WTC11 (cell line): ENCODE data around the gene CLEC2A. TPM values are rescaled to one million over a fixed set of nuclear protein-coding genes. Genes with fewer than 3 reads are reported as not detected.
"Not testable (repeated sequence)": the region's sequence is repeated elsewhere in the genome, so short reads cannot be mapped to it uniquely, and the experiment has no call there.

Experiments
- ATAC-seq: fragments of 200-7000 bp; cut with Tn5 transposase; 2 replicates; pipeline ENCODE4 v1.10.0; 2021; ENCODE audit warnings: mild to moderate bottlenecking, moderate library complexity
- CTCF ChIA-PET: fragments of 300-600 bp; sonication (Branson Sonifier 250); formaldehyde crosslinking; loops from one replicate; lab custom pipeline; 2021; ENCODE audit warnings: antibody characterized with exemption; lab: Charles Lee
- POLR2A ChIA-PET: fragments of 350-600 bp; sonication (Branson Sonifier 250); formaldehyde crosslinking; loops from one replicate; lab custom pipeline; 2021; ENCODE audit warnings: antibody characterized with exemption; lab: Charles Lee
- DNase-seq: peaks from one replicate; pipeline ENCODE4 v3.0.0; 2021; ENCODE audit warnings: low spot score
- H3K27ac Mint-ChIP-seq: 2 replicates; pipeline ENCODE4 v1.8.0; 2021; ENCODE audit warnings: mixed read lengths
- H3K27me3 Mint-ChIP-seq: 2 replicates; pipeline ENCODE4 v1.8.0; 2021; ENCODE audit warnings: low read depth, mild to moderate bottlenecking, moderate library complexity, mixed read lengths
- H3K36me3 Mint-ChIP-seq: 2 replicates; pipeline ENCODE4 v1.8.0; 2021; ENCODE audit warnings: mixed read lengths
- H3K4me1 Mint-ChIP-seq: 2 replicates; pipeline ENCODE4 v1.8.0; 2022; ENCODE audit warnings: mixed read lengths
- H3K4me3 Mint-ChIP-seq: 2 replicates; pipeline ENCODE4 v1.8.0; 2021; ENCODE audit warnings: mild to moderate bottlenecking, moderate library complexity, mixed read lengths
- H3K9me3 Mint-ChIP-seq: 2 replicates; pipeline ENCODE4 v1.8.0; 2021; ENCODE audit warnings: mixed read lengths
- ATF1 ChIP-seq: sonication (generic); formaldehyde crosslinking; IDR thresholded peaks from 2 replicates; pipeline ENCODE4 v1.8.1; 2023; ENCODE audit warnings: mild to moderate bottlenecking, moderate library complexity, missing genetic modification reagents
- HMGA2 ChIP-seq: fragments of 250-450 bp; sonication (Bioruptor Pico); IDR thresholded peaks from 2 replicates; pipeline ENCODE4 v1.4.0; 2021; ENCODE audit warnings: mild to moderate bottlenecking, moderate library complexity
- NFATC4 ChIP-seq: fragments of 250-450 bp; sonication (Bioruptor Pico); IDR thresholded peaks from 2 replicates; pipeline ENCODE4 v1.9.0; 2021; ENCODE audit warnings: mild to moderate bottlenecking
- NR1H2 ChIP-seq: sonication (generic); formaldehyde crosslinking; IDR thresholded peaks from 2 replicates; pipeline ENCODE4 v1.9.0; 2021; ENCODE audit warnings: mild to moderate bottlenecking, moderate library complexity, missing genetic modification reagents
- SMAD4 ChIP-seq: sonication (generic); formaldehyde crosslinking; IDR thresholded peaks from 2 replicates; pipeline ENCODE4 v1.8.0; 2022; ENCODE audit warnings: mild to moderate bottlenecking, missing genetic modification reagents
- ZNF121 ChIP-seq: sonication (generic); formaldehyde crosslinking; IDR thresholded peaks from 2 replicates; pipeline ENCODE4 v1.8.0; 2023; ENCODE audit warnings: missing genetic modification reagents
- total RNA-seq: library from RNA; stranded (reverse); gene quantifications from 3 replicates; pipeline ENCODE4 v1.2.3, GENCODE V29; 2021
- TF ChIP-seq, protein P1 (sequence below): sonication (generic); formaldehyde crosslinking; IDR thresholded peaks from 2 replicates; pipeline ENCODE4 v1.8.1; 2022; ENCODE audit warnings: low read depth, mild to moderate bottlenecking, moderate library complexity, missing genetic modification reagents, borderline replicate concordance
- TF ChIP-seq, protein P2 (sequence below): sonication (generic); formaldehyde crosslinking; IDR thresholded peaks from 2 replicates; pipeline ENCODE4 v1.8.0; 2022; ENCODE audit warnings: mild to moderate bottlenecking, missing genetic modification reagents
- TF ChIP-seq, protein P3 (sequence below): fragments of 250-450 bp; sonication (Bioruptor Pico); conservative IDR thresholded peaks from 2 replicates; pipeline ENCODE4 v1.9.0; 2021; ENCODE audit warnings: mild to moderate bottlenecking
- TF ChIP-seq, protein P4 (sequence below): fragments of 250-450 bp; sonication (Bioruptor Pico); IDR thresholded peaks from 2 replicates; pipeline ENCODE4 v2.1.2; 2022; ENCODE audit warnings: mild to moderate bottlenecking, moderate library complexity
- TF ChIP-seq, protein P5 (sequence below): sonication (generic); formaldehyde crosslinking; IDR thresholded peaks from 2 replicates; pipeline ENCODE4 v1.8.1; 2023; ENCODE audit warnings: mild to moderate bottlenecking, missing genetic modification reagents, borderline replicate concordance
- TF ChIP-seq, protein P6 (sequence below): sonication (generic); formaldehyde crosslinking; IDR thresholded peaks from 2 replicates; pipeline ENCODE4 v1.8.1; 2023; ENCODE audit warnings: mild to moderate bottlenecking, missing genetic modification reagents
- TF ChIP-seq, protein P7 (sequence below): sonication (generic); formaldehyde crosslinking; IDR thresholded peaks from 2 replicates; pipeline ENCODE4 v1.8.0; 2023; ENCODE audit warnings: missing genetic modification reagents
- TF ChIP-seq, protein P8 (sequence below): sonication (generic); formaldehyde crosslinking; IDR thresholded peaks from 2 replicates; pipeline ENCODE4 v1.8.1; 2022; ENCODE audit warnings: missing genetic modification reagents, borderline replicate concordance

The CLEC2A gene
- total RNA-seq, 1 experiment from 2014 or later, result 3.5 TPM

DNA sequence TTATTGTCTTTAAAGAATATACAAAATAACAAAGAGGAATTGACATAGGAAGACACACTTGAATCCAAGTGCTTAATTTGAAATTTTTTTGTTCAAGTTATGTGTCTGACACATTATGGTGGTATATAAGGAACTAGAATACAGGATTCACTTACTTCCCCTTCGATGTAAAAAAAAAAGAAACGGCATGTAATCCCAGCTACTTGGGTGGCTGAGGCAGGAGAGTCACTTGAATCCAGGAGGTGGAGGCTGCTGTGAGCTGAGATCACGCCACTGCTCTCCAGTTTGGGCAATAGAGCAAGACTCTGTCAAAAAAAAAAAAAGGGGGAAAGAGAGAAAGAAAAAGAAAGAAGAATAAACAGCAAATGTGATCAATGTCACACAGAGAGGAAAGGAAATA, 48.0 kb upstream of the CLEC2A start (continued):
- TF ChIP-seq, protein P1, sequence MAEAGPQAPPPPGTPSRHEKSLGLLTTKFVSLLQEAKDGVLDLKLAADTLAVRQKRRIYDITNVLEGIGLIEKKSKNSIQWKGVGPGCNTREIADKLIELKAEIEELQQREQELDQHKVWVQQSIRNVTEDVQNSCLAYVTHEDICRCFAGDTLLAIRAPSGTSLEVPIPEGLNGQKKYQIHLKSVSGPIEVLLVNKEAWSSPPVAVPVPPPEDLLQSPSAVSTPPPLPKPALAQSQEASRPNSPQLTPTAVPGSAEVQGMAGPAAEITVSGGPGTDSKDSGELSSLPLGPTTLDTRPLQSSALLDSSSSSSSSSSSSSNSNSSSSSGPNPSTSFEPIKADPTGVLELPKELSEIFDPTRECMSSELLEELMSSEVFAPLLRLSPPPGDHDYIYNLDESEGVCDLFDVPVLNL (CRISPR knock-in tag), result no peak

DNA sequence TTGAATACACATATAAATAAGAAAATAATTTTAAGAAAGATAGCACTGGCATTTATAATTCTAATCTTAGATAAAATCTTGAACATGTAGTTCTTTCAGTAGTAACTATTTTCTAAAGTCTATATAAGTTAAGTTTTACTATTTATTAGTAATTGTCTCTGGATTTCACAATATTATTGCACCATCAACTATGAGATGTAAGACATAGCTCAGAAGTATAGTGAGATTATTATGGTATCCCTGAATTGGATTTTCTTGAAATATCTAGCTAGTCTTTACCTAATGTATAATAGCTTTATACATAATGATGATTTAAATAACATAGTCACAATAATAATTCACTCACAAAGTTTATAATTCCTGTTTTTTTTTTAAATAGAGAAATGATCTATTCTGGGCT, 45.7 kb upstream of the CLEC2A start:
- H3K4me1 Mint-ChIP-seq, result peaks cover 9% of the 10 kb centered on the region
- ATAC-seq, result no peak
- H3K4me3 Mint-ChIP-seq, result no peak overlapping the region
- CTCF ChIA-PET, result no interaction called here
- peaks cover 29% of the 10 kb centered on the region for H3K36me3 Mint-ChIP-seq
- H3K27me3 Mint-ChIP-seq, result peaks cover 5% of the 10 kb centered on the region; the same call in 1 of the 2 replicates
- TF ChIP-seq ZNF121 (CRISPR knock-in tag) (no peak), NFATC4 (CRISPR knock-in tag) (no peak), HMGA2 (CRISPR knock-in tag) (no peak)
- TF ChIP-seq, protein P2, sequence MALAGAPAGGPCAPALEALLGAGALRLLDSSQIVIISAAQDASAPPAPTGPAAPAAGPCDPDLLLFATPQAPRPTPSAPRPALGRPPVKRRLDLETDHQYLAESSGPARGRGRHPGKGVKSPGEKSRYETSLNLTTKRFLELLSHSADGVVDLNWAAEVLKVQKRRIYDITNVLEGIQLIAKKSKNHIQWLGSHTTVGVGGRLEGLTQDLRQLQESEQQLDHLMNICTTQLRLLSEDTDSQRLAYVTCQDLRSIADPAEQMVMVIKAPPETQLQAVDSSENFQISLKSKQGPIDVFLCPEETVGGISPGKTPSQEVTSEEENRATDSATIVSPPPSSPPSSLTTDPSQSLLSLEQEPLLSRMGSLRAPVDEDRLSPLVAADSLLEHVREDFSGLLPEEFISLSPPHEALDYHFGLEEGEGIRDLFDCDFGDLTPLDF, result no peak
- TF ChIP-seq, protein P3, sequence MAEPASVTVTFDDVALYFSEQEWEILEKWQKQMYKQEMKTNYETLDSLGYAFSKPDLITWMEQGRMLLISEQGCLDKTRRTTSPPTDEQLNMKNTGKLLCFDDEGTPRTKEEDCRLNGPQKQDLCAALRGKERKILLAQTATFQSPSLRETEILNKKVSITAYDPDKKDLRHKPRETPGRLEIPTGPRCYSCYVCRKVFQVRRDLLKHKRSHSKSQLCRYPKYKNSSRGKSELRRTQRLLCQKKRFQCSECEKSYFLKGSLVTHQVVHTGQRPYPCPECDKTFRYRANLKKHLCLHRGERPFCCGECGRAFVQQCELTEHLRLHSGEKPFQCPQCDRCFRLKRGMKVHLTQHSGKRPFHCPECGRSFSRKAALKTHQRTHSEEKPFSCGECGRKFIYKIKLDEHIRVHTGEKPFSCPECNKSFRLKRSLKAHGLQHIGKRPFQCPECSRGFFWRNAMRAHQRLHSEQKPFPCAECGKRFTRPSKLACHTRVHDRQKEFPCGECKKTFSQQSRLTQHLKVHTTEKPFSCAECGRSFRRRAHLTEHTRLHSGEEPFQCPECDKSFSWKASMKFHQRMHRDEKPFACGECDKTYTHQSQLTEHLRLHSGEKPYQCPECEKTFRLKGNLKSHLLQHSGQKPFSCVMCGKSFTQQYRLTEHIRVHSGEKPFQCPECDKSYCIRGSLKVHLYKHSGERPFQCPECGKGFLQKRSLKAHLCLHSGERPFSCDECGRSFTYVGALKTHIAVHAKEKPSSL (CRISPR knock-in tag), result no peak
- TF ChIP-seq, protein P4, sequence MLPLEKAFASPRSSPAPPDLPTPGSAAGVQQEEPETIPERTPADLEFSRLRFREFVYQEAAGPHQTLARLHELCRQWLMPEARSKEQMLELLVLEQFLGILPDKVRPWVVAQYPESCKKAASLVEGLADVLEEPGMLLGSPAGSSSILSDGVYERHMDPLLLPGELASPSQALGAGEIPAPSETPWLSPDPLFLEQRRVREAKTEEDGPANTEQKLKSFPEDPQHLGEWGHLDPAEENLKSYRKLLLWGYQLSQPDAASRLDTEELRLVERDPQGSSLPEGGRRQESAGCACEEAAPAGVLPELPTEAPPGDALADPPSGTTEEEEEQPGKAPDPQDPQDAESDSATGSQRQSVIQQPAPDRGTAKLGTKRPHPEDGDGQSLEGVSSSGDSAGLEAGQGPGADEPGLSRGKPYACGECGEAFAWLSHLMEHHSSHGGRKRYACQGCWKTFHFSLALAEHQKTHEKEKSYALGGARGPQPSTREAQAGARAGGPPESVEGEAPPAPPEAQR (CRISPR knock-in tag), result no peak
- TF ChIP-seq, protein P5, sequence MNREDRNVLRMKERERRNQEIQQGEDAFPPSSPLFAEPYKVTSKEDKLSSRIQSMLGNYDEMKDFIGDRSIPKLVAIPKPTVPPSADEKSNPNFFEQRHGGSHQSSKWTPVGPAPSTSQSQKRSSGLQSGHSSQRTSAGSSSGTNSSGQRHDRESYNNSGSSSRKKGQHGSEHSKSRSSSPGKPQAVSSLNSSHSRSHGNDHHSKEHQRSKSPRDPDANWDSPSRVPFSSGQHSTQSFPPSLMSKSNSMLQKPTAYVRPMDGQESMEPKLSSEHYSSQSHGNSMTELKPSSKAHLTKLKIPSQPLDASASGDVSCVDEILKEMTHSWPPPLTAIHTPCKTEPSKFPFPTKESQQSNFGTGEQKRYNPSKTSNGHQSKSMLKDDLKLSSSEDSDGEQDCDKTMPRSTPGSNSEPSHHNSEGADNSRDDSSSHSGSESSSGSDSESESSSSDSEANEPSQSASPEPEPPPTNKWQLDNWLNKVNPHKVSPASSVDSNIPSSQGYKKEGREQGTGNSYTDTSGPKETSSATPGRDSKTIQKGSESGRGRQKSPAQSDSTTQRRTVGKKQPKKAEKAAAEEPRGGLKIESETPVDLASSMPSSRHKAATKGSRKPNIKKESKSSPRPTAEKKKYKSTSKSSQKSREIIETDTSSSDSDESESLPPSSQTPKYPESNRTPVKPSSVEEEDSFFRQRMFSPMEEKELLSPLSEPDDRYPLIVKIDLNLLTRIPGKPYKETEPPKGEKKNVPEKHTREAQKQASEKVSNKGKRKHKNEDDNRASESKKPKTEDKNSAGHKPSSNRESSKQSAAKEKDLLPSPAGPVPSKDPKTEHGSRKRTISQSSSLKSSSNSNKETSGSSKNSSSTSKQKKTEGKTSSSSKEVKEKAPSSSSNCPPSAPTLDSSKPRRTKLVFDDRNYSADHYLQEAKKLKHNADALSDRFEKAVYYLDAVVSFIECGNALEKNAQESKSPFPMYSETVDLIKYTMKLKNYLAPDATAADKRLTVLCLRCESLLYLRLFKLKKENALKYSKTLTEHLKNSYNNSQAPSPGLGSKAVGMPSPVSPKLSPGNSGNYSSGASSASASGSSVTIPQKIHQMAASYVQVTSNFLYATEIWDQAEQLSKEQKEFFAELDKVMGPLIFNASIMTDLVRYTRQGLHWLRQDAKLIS (CRISPR knock-in tag), result no peak
- TF ChIP-seq, all 79 proteins: peak for 0
- POLR2A ChIA-PET, result no interaction called here
- no peak for DNase-seq
- Mint-ChIP-seq H3K9me3 (peaks cover 39% of the 10 kb centered on the region), H3K27ac (no peak overlapping the region)

DNA sequence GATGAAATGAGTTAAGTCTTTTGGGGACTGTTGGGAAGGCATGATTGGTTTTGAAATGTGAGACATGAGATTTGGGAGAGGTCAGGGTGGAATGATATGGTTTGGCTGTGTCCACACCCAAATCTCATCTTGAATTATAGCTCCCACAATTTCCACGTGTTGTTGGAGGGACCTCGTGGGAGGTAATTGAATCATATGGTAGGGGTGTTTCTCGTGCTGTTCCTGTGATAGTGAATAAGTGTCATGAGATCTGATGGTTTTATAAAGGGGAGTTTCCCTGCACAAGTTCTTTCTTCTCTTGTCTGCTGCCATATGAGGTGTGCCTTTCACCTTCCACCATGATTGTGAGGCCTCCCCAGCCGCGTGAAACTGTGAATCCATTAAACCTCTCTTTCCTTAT, 44.5 kb upstream of the CLEC2A start:
- not testable (repeated sequence) for H3K4me3 Mint-ChIP-seq

DNA sequence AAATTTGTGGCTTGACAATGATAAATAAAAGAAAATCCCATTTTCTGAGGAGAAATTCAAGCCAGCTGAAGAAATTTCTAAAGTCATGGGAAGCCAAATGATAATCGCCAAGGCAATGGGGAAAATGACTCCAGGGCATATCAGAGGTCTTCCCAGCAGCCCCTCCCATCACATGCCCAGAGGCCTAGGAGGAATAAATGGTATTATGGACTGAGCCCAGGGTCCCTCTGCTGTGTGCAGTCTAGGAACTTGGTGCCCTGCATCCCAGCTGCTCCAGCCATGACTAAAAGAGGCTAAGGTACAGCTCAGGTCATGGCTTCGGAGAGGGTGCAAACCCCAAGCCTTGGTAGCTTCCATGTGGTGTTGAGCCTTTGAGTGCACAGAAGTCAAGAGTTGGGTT, 43.4 kb upstream of the CLEC2A start:
- DNase-seq (no peak), ATAC-seq (no peak)
- peaks cover 9% of the 10 kb centered on the region for H3K4me1 Mint-ChIP-seq
- H3K36me3 Mint-ChIP-seq, result peaks cover 29% of the 10 kb centered on the region
- H3K27ac Mint-ChIP-seq, result no peak overlapping the region
- ChIA-PET POLR2A (no interaction called here), CTCF (no interaction called here)
- no peak overlapping the region for H3K4me3 Mint-ChIP-seq
- peaks cover 39% of the 10 kb centered on the region for H3K9me3 Mint-ChIP-seq
- H3K27me3 Mint-ChIP-seq, result peaks cover 5% of the 10 kb centered on the region; the same call in 1 of the 2 replicates
- TF ChIP-seq NR1H2 (CRISPR knock-in tag) (no peak), ATF1 (CRISPR knock-in tag) (no peak), SMAD4 (no peak)
- TF ChIP-seq, protein P1 (CRISPR knock-in tag), result no peak
- TF ChIP-seq, protein P6, sequence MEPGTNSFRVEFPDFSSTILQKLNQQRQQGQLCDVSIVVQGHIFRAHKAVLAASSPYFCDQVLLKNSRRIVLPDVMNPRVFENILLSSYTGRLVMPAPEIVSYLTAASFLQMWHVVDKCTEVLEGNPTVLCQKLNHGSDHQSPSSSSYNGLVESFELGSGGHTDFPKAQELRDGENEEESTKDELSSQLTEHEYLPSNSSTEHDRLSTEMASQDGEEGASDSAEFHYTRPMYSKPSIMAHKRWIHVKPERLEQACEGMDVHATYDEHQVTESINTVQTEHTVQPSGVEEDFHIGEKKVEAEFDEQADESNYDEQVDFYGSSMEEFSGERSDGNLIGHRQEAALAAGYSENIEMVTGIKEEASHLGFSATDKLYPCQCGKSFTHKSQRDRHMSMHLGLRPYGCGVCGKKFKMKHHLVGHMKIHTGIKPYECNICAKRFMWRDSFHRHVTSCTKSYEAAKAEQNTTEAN (CRISPR knock-in tag), result no peak
- TF ChIP-seq, protein P7, sequence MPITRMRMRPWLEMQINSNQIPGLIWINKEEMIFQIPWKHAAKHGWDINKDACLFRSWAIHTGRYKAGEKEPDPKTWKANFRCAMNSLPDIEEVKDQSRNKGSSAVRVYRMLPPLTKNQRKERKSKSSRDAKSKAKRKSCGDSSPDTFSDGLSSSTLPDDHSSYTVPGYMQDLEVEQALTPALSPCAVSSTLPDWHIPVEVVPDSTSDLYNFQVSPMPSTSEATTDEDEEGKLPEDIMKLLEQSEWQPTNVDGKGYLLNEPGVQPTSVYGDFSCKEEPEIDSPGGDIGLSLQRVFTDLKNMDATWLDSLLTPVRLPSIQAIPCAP, result no peak
- TF ChIP-seq, protein P8, sequence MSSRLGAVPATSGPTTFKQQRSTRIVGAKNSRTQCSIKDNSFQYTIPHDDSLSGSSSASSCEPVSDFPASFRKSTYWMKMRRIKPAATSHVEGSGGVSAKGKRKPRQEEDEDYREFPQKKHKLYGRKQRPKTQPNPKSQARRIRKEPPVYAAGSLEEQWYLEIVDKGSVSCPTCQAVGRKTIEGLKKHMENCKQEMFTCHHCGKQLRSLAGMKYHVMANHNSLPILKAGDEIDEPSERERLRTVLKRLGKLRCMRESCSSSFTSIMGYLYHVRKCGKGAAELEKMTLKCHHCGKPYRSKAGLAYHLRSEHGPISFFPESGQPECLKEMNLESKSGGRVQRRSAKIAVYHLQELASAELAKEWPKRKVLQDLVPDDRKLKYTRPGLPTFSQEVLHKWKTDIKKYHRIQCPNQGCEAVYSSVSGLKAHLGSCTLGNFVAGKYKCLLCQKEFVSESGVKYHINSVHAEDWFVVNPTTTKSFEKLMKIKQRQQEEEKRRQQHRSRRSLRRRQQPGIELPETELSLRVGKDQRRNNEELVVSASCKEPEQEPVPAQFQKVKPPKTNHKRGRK, result no peak

More for the DNA sequence above, 44.5 kb upstream of the CLEC2A start:
- DNase-seq, H3K4me1 Mint-ChIP-seq, CTCF ChIA-PET, POLR2A ChIA-PET, ATAC-seq, H3K27ac Mint-ChIP-seq, H3K27me3 Mint-ChIP-seq: not testable (repeated sequence)
- Mint-ChIP-seq H3K36me3 (peaks cover 29% of the 10 kb centered on the region), H3K9me3 (peaks cover 39% of the 10 kb centered on the region)
